Measurements from ENCODE around the gene ITGB6. TPM values are rescaled to one million over a fixed set of nuclear protein-coding genes. Genes with fewer than 3 reads are reported as not detected.
"Not testable (repeated sequence)": the region's sequence is repeated elsewhere in the genome, so short reads cannot be mapped to it uniquely, and the experiment has no call there.

ITGB6 gene
- polyA plus RNA-seq, 5 donors: 6.1 to 9.3 (median 7.6) TPM

GRCh38 chr2:160194946-160195345 lies 5.1 kb downstream of the ITGB6 start:
- DNase-seq: no peak

GRCh38 chr2:160194351-160194750 lies 5.7 kb downstream of the ITGB6 start:
- DNase-seq: no peak

GRCh38 chr2:160181146-160181836 lies 18.8 kb downstream of the ITGB6 start:
- peak in 1 of 2 donors; percentile 6 for DNase-seq

GRCh38 chr2:160180690-160181089 lies 19.4 kb downstream of the ITGB6 start:
- DNase-seq: not testable (repeated sequence)

GRCh38 chr2:160180172-160180571 lies 19.9 kb downstream of the ITGB6 start:
- no peak for DNase-seq

GRCh38 chr2:160175169-160176134 lies 24.6 kb downstream of the ITGB6 start:
- DNase-seq: no peak

GRCh38 chr2:160174322-160174721 lies 25.8 kb downstream of the ITGB6 start:
- DNase-seq: no peak

GRCh38 chr2:160169988-160170387 lies 30.1 kb downstream of the ITGB6 start:
- no peak for DNase-seq

- no peak for DNase-seq
Observed at GRCh38 chr2:160169471-160169870, 30.6 kb downstream of the ITGB6 start.

GRCh38 chr2:160168878-160169277 lies 31.2 kb downstream of the ITGB6 start:
- DNase-seq: no peak

GRCh38 chr2:160167089-160167740 lies 32.9 kb downstream of the ITGB6 start:
- DNase-seq: no peak

- DNase-seq: no peak
Observed at GRCh38 chr2:160165996-160166395, 34.1 kb downstream of the ITGB6 start.

- no peak for DNase-seq
Observed at GRCh38 chr2:160165081-160165480, 35.0 kb downstream of the ITGB6 start.

GRCh38 chr2:160157861-160158829 lies 41.9 kb downstream of the ITGB6 start:
- no peak for DNase-seq

GRCh38 chr2:160156665-160157064 lies 43.4 kb downstream of the ITGB6 start:
- no peak for DNase-seq

GRCh38 chr2:160156100-160156499 lies 44.0 kb downstream of the ITGB6 start:
- peak in 1 of 2 donors; percentile 16 for DNase-seq

GRCh38 chr2:160148419-160148818 lies 51.7 kb downstream of the ITGB6 start:
- DNase-seq: not testable (repeated sequence)

GRCh38 chr2:160145471-160145870 lies 54.6 kb downstream of the ITGB6 start:
- no peak for DNase-seq

GRCh38 chr2:160144280-160144990 lies 55.6 kb downstream of the ITGB6 start:
- DNase-seq: no peak

GRCh38 chr2:160142472-160142871 lies 57.6 kb downstream of the ITGB6 start:
- DNase-seq: no peak
